K562 (cell line): ENCODE results near the gene OPRL1. TPM values are rescaled to one million over a fixed set of nuclear protein-coding genes. Genes with fewer than 3 reads are reported as not detected.

Source experiments
- ATAC-seq: fragments of 200-7000 bp; cut with Tn5 transposase; 3 replicates; pipeline ENCODE4 v1.9.1; 2020; ENCODE audit warnings: moderate library complexity
- BruUV-seq: library from RNA; stranded (reverse); fragments of 400-500 nt; replicated peaks from 2 replicates; lab custom pipeline; 2021; lab: Mats Ljungman, UMichigan
- CTCF ChIA-PET: fragments of 300-600 bp; formaldehyde crosslinking; extraction: SDS; loops from one replicate; lab custom pipeline; 2021; ENCODE audit warnings: low intra/inter-chr PET ratio; lab: Yijun Ruan, JAX
- POLR2A ChIA-PET: fragments of 300-600, 350-650 bp; sonication (Branson Sonifier 250); formaldehyde crosslinking; extraction: SDS; loops from one replicate; lab custom pipeline; 2021; ENCODE audit warnings: antibody characterized with exemption, inconsistent platforms; lab: Yijun Ruan, JAX
- DNase-seq, 4 experiments: peaks; one replicate each; pipeline versions ENCODE4 v3.0.0 to v3.0.0-alpha.2; 2011 to 2018; ENCODE audit warnings: low spot score in 3 of 4, mixed read lengths in 3 of 4; ENCODE audit errors: extremely low read depth in 1 of 4
- FAIRE-seq: peaks from 2 replicates; lab custom pipeline; 2011; peaks lifted over from hg19 to GRCh38; lab: Jason Lieb, UNC
- H2AFZ ChIP-seq: 2 replicates; pipeline ENCODE4 v1.6.0; 2011; ENCODE audit warnings: low read depth, low read length, control low read depth, inconsistent platforms
- H3K27ac ChIP-seq: fragments of 200-600 bp; 3 replicates; pipeline ENCODE4 v1.8.0; 2011; ENCODE audit warnings: low read depth, mild to moderate bottlenecking, control low read depth, inconsistent platforms, low read length, moderate library complexity, mixed read lengths; ENCODE audit errors: extremely low read depth
- H3K27me3 ChIP-seq, 2 experiments: fragments of 300-600 bp in 1 of 2; 2 replicates in 1 of 2; 3 replicates in 1 of 2; pipeline versions ENCODE4 v1.6.0 to v1.8.0; 2011; ENCODE audit warnings: inconsistent platforms in 2 of 2, low read length in 2 of 2, mild to moderate bottlenecking in 1 of 2, mixed read lengths in 1 of 2, moderate library complexity in 1 of 2; ENCODE audit not compliant: control insufficient read depth in 2 of 2, insufficient read depth in 2 of 2
- H3K36me3 ChIP-seq: fragments of 300-600 bp; 3 replicates; pipeline ENCODE4 v1.8.0; 2011; ENCODE audit warnings: mild to moderate bottlenecking, low read length, inconsistent platforms; ENCODE audit not compliant: control insufficient read depth, insufficient read depth
- H3K4me1 ChIP-seq, 2 experiments: fragments of 200-600 bp in 1 of 2; replicated peaks in 1 of 2; 2 replicates in 1 of 2; 3 replicates in 1 of 2; pipeline versions ENCODE4 v1.5.1 to v1.8.0; 2011; ENCODE audit warnings: inconsistent platforms in 2 of 2, low read length in 2 of 2, mild to moderate bottlenecking in 1 of 2, mixed read lengths in 1 of 2, moderate library complexity in 1 of 2; ENCODE audit not compliant: control insufficient read depth in 2 of 2, insufficient read depth in 2 of 2
- H3K4me2 ChIP-seq: 2 replicates; pipeline ENCODE4 v1.6.1; 2011; ENCODE audit warnings: low read length, control low read depth, inconsistent platforms, mixed read lengths; ENCODE audit not compliant: insufficient read depth
- H3K4me3 ChIP-seq: fragments of 200-600 bp; sonication (generic), shearing (Covaris generic); 2 replicates; pipeline ENCODE4 v1.5.1; 2016; ENCODE audit warnings: control low read depth, inconsistent platforms
- H3K79me2 ChIP-seq: fragments of 200-600 bp; 3 replicates; pipeline ENCODE4 v1.8.0; 2011; ENCODE audit warnings: low read length, inconsistent platforms; ENCODE audit not compliant: control insufficient read depth, insufficient read depth
- H3K9ac ChIP-seq, 2 experiments: 2 replicates each; pipeline versions ENCODE4 v1.6.0 to v1.6.1; 2011; ENCODE audit warnings: low read depth in 2 of 2, low read length in 2 of 2, control low read depth in 1 of 2, inconsistent platforms in 1 of 2, mild to moderate bottlenecking in 1 of 2, mixed read lengths in 1 of 2; ENCODE audit not compliant: insufficient read depth in 1 of 2
- H3K9me1 ChIP-seq: one replicate; pipeline ENCODE4 v1.6.0; 2011; ENCODE audit warnings: inconsistent platforms, mild to moderate bottlenecking, low read length, moderate library complexity; ENCODE audit not compliant: control insufficient read depth, insufficient read depth
- H3K9me3 ChIP-seq: replicated peaks from 2 replicates; pipeline ENCODE4 v1.5.1; 2011; ENCODE audit warnings: low read depth, low read length, inconsistent platforms; ENCODE audit not compliant: control insufficient read depth, insufficient read depth
- H4K20me1 ChIP-seq: replicated peaks from 2 replicates; pipeline ENCODE4 v1.6.1; 2011; ENCODE audit warnings: low read length, inconsistent platforms, mixed read lengths; ENCODE audit not compliant: control insufficient read depth, insufficient read depth
- CBX2 ChIP-seq: fragments of 200-600 bp; sonication (generic); IDR thresholded peaks from one replicate; pipeline ENCODE4 v1.6.1; 2012; ENCODE audit warnings: mild to moderate bottlenecking, low read length, inconsistent platforms; ENCODE audit not compliant: insufficient read depth, poor library complexity, severe bottlenecking
- CREB1 ChIP-seq, 2 experiments: sonication (generic) in 1 of 2; formaldehyde crosslinking in 1 of 2; IDR thresholded peaks; 2 replicates each; pipeline versions ENCODE4 v1.6.1 to v1.8.0; 2012 to 2022; ENCODE audit warnings: inconsistent platforms in 1 of 2, mild to moderate bottlenecking in 1 of 2, missing genetic modification reagents in 1 of 2, moderate library complexity in 1 of 2
- MAX ChIP-seq: sonication (generic); formaldehyde crosslinking; IDR thresholded peaks from 2 replicates; pipeline ENCODE4 v1.9.0; 2022; ENCODE audit warnings: mild to moderate bottlenecking, missing genetic modification reagents
- NFE2 ChIP-seq: IDR thresholded peaks from 2 replicates; pipeline ENCODE4 v1.6.1; 2014; ENCODE audit warnings: antibody characterized with exemption, low read depth
- POLR2AphosphoS5 ChIP-seq: IDR thresholded peaks from 2 replicates; pipeline ENCODE4 v1.6.1; 2011; ENCODE audit warnings: mild to moderate bottlenecking, low read depth, low read length, moderate library complexity; ENCODE audit not compliant: control insufficient read depth, insufficient read depth
- SAFB ChIP-seq: fragments of 200-400 bp; formaldehyde crosslinking; IDR thresholded peaks from 2 replicates; pipeline ENCODE4 v1.6.1; 2017; ENCODE audit warnings: low read depth, low read length, borderline replicate concordance
- TSHZ1 ChIP-seq: fragments of 250-450 bp; sonication (Bioruptor Pico); IDR thresholded peaks from 2 replicates; pipeline ENCODE4 v1.4.0; 2020; ENCODE audit warnings: mild to moderate bottlenecking, moderate library complexity
- WHSC1 ChIP-seq: IDR thresholded peaks from one replicate; pipeline ENCODE4 v1.6.1; 2012; ENCODE audit warnings: low read length, control low read depth, inconsistent platforms
- ZNF277 ChIP-seq: fragments of 250-450 bp; sonication (Bioruptor Pico); IDR thresholded peaks from 2 replicates; pipeline ENCODE4 v1.8.0; 2022; ENCODE audit warnings: inconsistent platforms, mild to moderate bottlenecking, moderate library complexity, borderline replicate concordance
- ZNF280B ChIP-seq: fragments of 250-450 bp; sonication (Bioruptor Pico); IDR thresholded peaks from 2 replicates; pipeline ENCODE4 v1.5.1; 2021; ENCODE audit warnings: mild to moderate bottlenecking
- ZNF740 ChIP-seq, 3 experiments: fragments of 200-800 bp in 1 of 3; sonication (Bioruptor generic) in 1 of 3; sonication (generic) in 1 of 3; formaldehyde crosslinking in 1 of 3; IDR thresholded peaks; 2 replicates each; pipeline versions ENCODE4 v1.6.1 to v1.8.0; 2016 to 2022; ENCODE audit warnings: mild to moderate bottlenecking in 2 of 3, missing compliant biosample characterization in 2 of 3, missing genetic modification characterization in 2 of 3, missing genetic modification reagents in 1 of 3
- WGBS: fragments of 100-300 bp; shearing (Covaris generic); methylation state at CpG from one replicate; pipeline ENCODE4 v1.1.6; 2016; ENCODE audit warnings: low coverage, mixed read lengths; ENCODE audit not compliant: insufficient coverage; ENCODE audit errors: missing lambda C conversion rate; 5-methylcytosine and 5-hydroxymethylcytosine counted together
- in situ Hi-C: fragments of 300-500 bp; cut with MboI; formaldehyde crosslinking; loops from 4 replicates; pipeline ENCODE4 v1.15.0; 2018; ENCODE audit warnings: inconsistent platforms, mixed read lengths
- intact Hi-C: fragments of 100-400 bp; cut with micrococcal nuclease; formaldehyde crosslinking; loops from 2 replicates; pipeline ENCODE4 v1.14.2; 2022
- polyA plus RNA-seq, 8 experiments: library from polyadenylated mRNA; depleted of rRNA in 4 of 8; stranded (reverse) in 5 of 8; unstranded in 3 of 8; fragments of >200 nt; fragmentation: Nextera tagmentation in 2 of 8; fragmentation: Illumina TruSeq in 1 of 8; extraction: Ambion mirVana in 2 of 8; extraction: Trizol in 1 of 8; gene quantifications; 2 replicates each; pipeline versions ENCODE4 v1.2.1 to v1.2.3, GENCODE V29; 2011 to 2014; ENCODE audit warnings: inconsistent platforms in 1 of 8, missing spikeins in 1 of 8
- total RNA-seq, 7 experiments: library from RNA; depleted of rRNA in 6 of 7; stranded (reverse); fragments of >200 nt in 6 of 7; fragmentation: Illumina TruSeq in 2 of 7; extraction: Trizol in 2 of 7; gene quantifications; 2 replicates each; pipeline versions ENCODE4 v1.2.1 to v1.2.3, GENCODE V29; 2011 to 2021; ENCODE audit warnings: low replicate concordance in 1 of 7

OPRL1 gene
- total and polyA plus RNA-seq, 9 of the 15 experiments (the other 6 are each of a cell fraction or from before 2014, with no cell fraction given): 0.06 to 0.33 (median 0.11) TPM; not detected in 2

GRCh38 chr20:64042054-64042781 lies 37.7 kb upstream of the OPRL1 start:
- POLR2A ChIA-PET: interaction anchor here (0.7 kb wide), 1 partner anchor 10 kb away, joined by 4 read pairs; no protein-coding TSS in a partner anchor
- no peaks in the 10 kb centered on the region for H3K9me3 ChIP-seq
- H3K4me1 ChIP-seq: peaks cover 40 to 84% of the 10 kb centered on the region in 2 experiments
- 10% methylated on average over 32 of the region's 55 CpGs for WGBS
- peak overlapping the region; percentile 89 for H2AFZ ChIP-seq
- no peak for FAIRE-seq
- intact Hi-C loops (no loop called here), in situ Hi-C loops (no loop called here)
- BruUV-seq: TSS peak; percentile 50
- CTCF ChIA-PET: no interaction called here
- peak overlapping the region; percentile 42 for H3K4me3 ChIP-seq
- H3K9me1 ChIP-seq: peaks cover 4% of the 10 kb centered on the region
- H3K36me3 ChIP-seq: peaks cover 3% of the 10 kb centered on the region; the same call in 1 of the 3 replicates
- no peaks in the 10 kb centered on the region for H4K20me1 ChIP-seq
- H3K27me3 ChIP-seq: no peaks in the 10 kb centered on the region
- peak overlapping the region; percentile 74 to 92 for H3K9ac ChIP-seq
- H3K79me2 ChIP-seq: no peaks in the 10 kb centered on the region; the same call in 2 of the 3 replicates
- peak; percentile 58 to 76 (median 67) for DNase-seq
- peak overlapping the region; percentile 78 for H3K4me2 ChIP-seq
- H3K27ac ChIP-seq: peak overlapping the region; percentile 81
- peak; percentile 9 for ATAC-seq
- 0 out of 2 replicates have a peak, but pooled peaks have one; percentile 11 for TF ChIP-seq SAFB
- TF ChIP-seq ZNF277 (CRISPR knock-in tag): no peak
- TF ChIP-seq NFE2: no peak
- TF ChIP-seq TSHZ1 (CRISPR knock-in tag): no peak
- peak; percentile 47; the same call in 1 of the 2 replicates for TF ChIP-seq POLR2AphosphoS5
- TF ChIP-seq CREB1 (IDR thresholded peaks at IDR 0.05): no peak; the same call in 1 of the 2 replicates
- no peak for TF ChIP-seq CREB1 (CRISPR knock-in tag; IDR thresholded peaks at IDR 0.05)
- TF ChIP-seq MAX (CRISPR knock-in tag): no peak; the same call in 1 of the 2 replicates
- no peak for TF ChIP-seq ZNF740 (CRISPR knock-in tag; IDR thresholded peaks at IDR 0.05)
- TF ChIP-seq ZNF740 (tag; IDR thresholded peaks at IDR 0.05): no peak
- no peak for TF ChIP-seq WHSC1
- no peak for TF ChIP-seq CBX2
- no peak for TF ChIP-seq ZNF280B (CRISPR knock-in tag)
